Testis (tissue), 3 donors: ENCODE results near the gene SHB. TPM values are rescaled to one million over a fixed set of nuclear protein-coding genes. Genes with fewer than 3 reads are reported as not detected.

ENCODE experiments used
- DNase-seq: peaks from one replicate; pipeline ENCODE4 v3.0.0-alpha.2; 2019
- H3K27ac ChIP-seq, 2 donors: fragments of 200-600 bp; sonication (generic); one replicate each; pipeline ENCODE4 v1.5.1; 2019
- H3K27me3 ChIP-seq: fragments of 200-600 bp; sonication (generic); one replicate; pipeline ENCODE4 v1.5.1; 2019
- H3K36me3 ChIP-seq: fragments of 200-600 bp; sonication (generic); one replicate; pipeline ENCODE4 v1.5.1; 2017; ENCODE audit warnings: low read depth; ENCODE audit errors: missing control alignments
- H3K4me1 ChIP-seq: fragments of 200-600 bp; sonication (generic); one replicate; pipeline ENCODE4 v1.5.1; 2019
- H3K4me3 ChIP-seq, 2 donors: fragments of 200-600 bp; sonication (generic); one replicate each; pipeline ENCODE4 v1.5.1; 2017 to 2019
- H3K9me3 ChIP-seq: fragments of 200-600 bp; sonication (generic); one replicate; pipeline ENCODE4 v1.5.1; 2017
- CTCF ChIP-seq, 3 experiments: fragments of 450-650 bp in 2 of 3; fragments of 200-600 bp in 1 of 3; sonication (generic) in 1 of 3; IDR thresholded peaks; one replicate each; pipeline ENCODE4 v1.5.1; 2016 to 2019; ENCODE audit warnings: antibody characterized with exemption in 3 of 3, mild to moderate bottlenecking in 2 of 3, moderate library complexity in 1 of 3
- POLR2A ChIP-seq: fragments of 450-650 bp; IDR thresholded peaks from one replicate; pipeline ENCODE4 v1.6.1; 2017; ENCODE audit warnings: antibody characterized with exemption, mild to moderate bottlenecking, moderate library complexity
- WGBS, 2 donors: methylation state at CpG; one replicate each; pipeline ENCODE4 v1.1.5; 2018; 5-methylcytosine and 5-hydroxymethylcytosine counted together
- intact Hi-C: fragments of 100-400 bp; cut with DNase I; formaldehyde crosslinking; loops from one replicate; pipeline ENCODE4 v1.15.1; 2023; ENCODE audit warnings: low total_unique reads
- polyA plus RNA-seq: library from polyadenylated mRNA; stranded (reverse); fragments of 350-450 nt; fragmentation: Illumina TruSeq; extraction: RNeasy Lipid Tissue Mini Kit (QIAGEN cat#74804); gene quantifications from one replicate; pipeline ENCODE4 v1.2.3, GENCODE V29; 2014; ENCODE audit warnings: low read depth, low replicate concordance; ENCODE audit not compliant: insufficient read depth
- total RNA-seq, 2 donors: library from RNA; depleted of rRNA; stranded (reverse); fragments of >200 nt; gene quantifications; one replicate each; pipeline ENCODE4 v1.2.3, GENCODE V29; 2016

The SHB gene
- total and polyA plus RNA-seq, 3 donors from 2014 or later = 8.6 to 22.3 (median 21.2) TPM

GRCh38 chr9:38000735-38001134 lies 68.3 kb downstream of the SHB start:
- no peak overlapping the region for H3K27ac ChIP-seq
- H3K27me3 ChIP-seq = no peaks in the 10 kb centered on the region
- no peak for TF ChIP-seq POLR2A
- no peak for TF ChIP-seq CTCF (IDR thresholded peaks at IDR 0.05)
- 91 to 92% methylated on average over 5 of the region's 5 CpGs for WGBS, 2 donors
- H3K4me1 ChIP-seq = no peaks in the 10 kb centered on the region
- no peak overlapping the region for H3K4me3 ChIP-seq
- no peak for DNase-seq
- no peaks in the 10 kb centered on the region for H3K9me3 ChIP-seq
- intact Hi-C loops = loop anchor here (10.0 kb wide), 1 partner anchor 144 kb away; no protein-coding TSS in a partner anchor
- no peaks in the 10 kb centered on the region for H3K36me3 ChIP-seq

GRCh38 chr9:38000332-38000731 lies 68.7 kb downstream of the SHB start:
- WGBS, 2 donors = 80 to 98% methylated on average over 2 to 9 of the region's 9 CpGs
- H3K4me1 ChIP-seq = no peaks in the 10 kb centered on the region

GRCh38 chr9:37999588-38000189 lies 69.3 kb downstream of the SHB start:
- DNase-seq = no peak
- no peak overlapping the region for H3K4me3 ChIP-seq
- H3K4me1 ChIP-seq = no peaks in the 10 kb centered on the region
- 76 to 82% methylated on average over 11 of the region's 11 CpGs for WGBS, 2 donors
- intact Hi-C loops = loop anchor here (10.0 kb wide), 1 partner anchor 145 kb away; no protein-coding TSS in a partner anchor
- H3K9me3 ChIP-seq = no peaks in the 10 kb centered on the region
- H3K27ac ChIP-seq = no peak overlapping the region
- TF ChIP-seq CTCF (IDR thresholded peaks at IDR 0.05) (no peak), POLR2A (no peak)
- H3K36me3 ChIP-seq = no peaks in the 10 kb centered on the region
- no peaks in the 10 kb centered on the region for H3K27me3 ChIP-seq

More at GRCh38 chr9:38000332-38000731, 68.7 kb downstream of the SHB start:
- Histone ChIP-seq H3K27ac (no peak overlapping the region), H3K27me3 (no peaks in the 10 kb centered on the region), H3K36me3 (no peaks in the 10 kb centered on the region), H3K4me3 (no peak overlapping the region), H3K9me3 (no peaks in the 10 kb centered on the region)
- DNase-seq = no peak
- no peak for TF ChIP-seq POLR2A
- intact Hi-C loops = loop anchor here (10.0 kb wide), 1 partner anchor 144 kb away; no protein-coding TSS in a partner anchor

GRCh38 chr9:37998881-37999587 lies 70.0 kb downstream of the SHB start:
- H3K9me3 ChIP-seq = no peaks in the 10 kb centered on the region
- H3K27ac ChIP-seq = no peak overlapping the region
- no peaks in the 10 kb centered on the region for H3K36me3 ChIP-seq
- no peaks in the 10 kb centered on the region for H3K4me1 ChIP-seq
- intact Hi-C loops = no loop called here
- TF ChIP-seq POLR2A (no peak), CTCF (IDR thresholded peaks at IDR 0.05) (no peak)
- WGBS, 2 donors = 83 to 87% methylated on average over 5 of the region's 5 CpGs
- DNase-seq = no peak
- no peak overlapping the region for H3K4me3 ChIP-seq
- no peaks in the 10 kb centered on the region for H3K27me3 ChIP-seq

GRCh38 chr9:37997636-37998374 lies 71.2 kb downstream of the SHB start:
- intact Hi-C loops = no loop called here
- DNase-seq = no peak

More at GRCh38 chr9:37997636-37998374, 71.2 kb downstream of the SHB start:
- no peak overlapping the region for H3K4me3 ChIP-seq
- no peaks in the 10 kb centered on the region for H3K36me3 ChIP-seq
- no peaks in the 10 kb centered on the region for H3K4me1 ChIP-seq
- no peak for TF ChIP-seq CTCF (IDR thresholded peaks at IDR 0.05)
- no peak for TF ChIP-seq POLR2A
- 64 to 77% methylated on average over 6 to 15 of the region's 15 CpGs for WGBS, 2 donors
- no peaks in the 10 kb centered on the region for H3K27me3 ChIP-seq
- no peak overlapping the region for H3K27ac ChIP-seq
- H3K9me3 ChIP-seq = no peaks in the 10 kb centered on the region
